ENCODE data around the gene HGD. TPM values are rescaled to one million over a fixed set of nuclear protein-coding genes. Genes with fewer than 3 reads are reported as not detected.
"Not testable (repeated sequence)": the region's sequence is repeated elsewhere in the genome, so short reads cannot be mapped to it uniquely, and the experiment has no call there.

The HGD gene
- total RNA-seq, 1 experiment from 2014 or later, result not detected

DNA sequence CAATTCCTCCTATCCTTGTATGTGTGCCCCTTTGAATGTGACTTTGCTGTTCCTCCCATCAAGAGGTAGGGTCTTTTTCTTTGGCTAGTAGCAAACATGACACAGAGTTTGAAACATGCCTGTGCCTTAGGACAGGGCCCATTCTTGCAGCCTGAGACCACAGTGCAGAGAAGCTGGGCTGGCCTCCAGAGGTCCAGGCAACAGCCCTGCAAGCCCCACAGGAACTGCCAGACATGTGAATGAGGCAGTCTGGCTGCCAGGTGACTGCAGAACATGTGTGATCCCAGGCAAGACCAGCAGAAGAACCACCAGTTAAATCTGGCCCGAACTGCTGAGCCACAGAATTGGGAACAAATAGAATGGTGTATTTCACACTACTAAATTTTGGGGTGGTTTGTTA is 1.2 kb upstream of the HGD start:
- DNase-seq (ENCODE audit: low read depth, low spot score), result no peak
- in situ Hi-C loops (cut with HindIII; ENCODE audit: low pct_unique_long_range_greater_than_20kb, low sequenced_read_pairs), result no loop called here

DNA sequence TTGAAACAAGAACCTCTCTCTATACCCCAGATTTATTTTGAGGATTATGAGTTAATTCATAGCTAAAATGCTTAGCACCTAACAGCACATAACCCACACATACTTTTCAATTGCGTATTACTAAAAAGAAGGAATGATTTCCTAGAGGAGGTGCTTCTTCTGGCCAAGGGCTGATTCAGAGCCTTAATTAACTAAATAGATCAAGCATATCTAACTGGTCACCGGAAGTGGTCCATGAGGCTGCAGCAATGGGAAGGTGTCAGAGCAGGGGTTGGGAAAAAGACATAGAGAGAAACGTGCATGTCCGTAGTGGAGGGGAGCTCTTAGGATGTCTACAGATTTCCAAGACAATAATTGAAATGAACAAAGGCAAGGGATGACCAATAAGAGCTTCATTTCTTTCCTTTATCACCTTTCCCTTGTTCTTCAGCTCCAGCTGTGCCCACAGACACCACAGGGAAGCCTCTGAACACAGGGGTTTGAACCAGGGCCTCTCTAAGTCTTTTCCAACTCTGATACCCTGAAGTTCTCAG is 467 bp downstream of the HGD start:
- in situ Hi-C loops (cut with HindIII; ENCODE audit: low pct_unique_long_range_greater_than_20kb, low sequenced_read_pairs), result no loop called here
- no peak for DNase-seq (ENCODE audit: low read depth, low spot score)

DNA sequence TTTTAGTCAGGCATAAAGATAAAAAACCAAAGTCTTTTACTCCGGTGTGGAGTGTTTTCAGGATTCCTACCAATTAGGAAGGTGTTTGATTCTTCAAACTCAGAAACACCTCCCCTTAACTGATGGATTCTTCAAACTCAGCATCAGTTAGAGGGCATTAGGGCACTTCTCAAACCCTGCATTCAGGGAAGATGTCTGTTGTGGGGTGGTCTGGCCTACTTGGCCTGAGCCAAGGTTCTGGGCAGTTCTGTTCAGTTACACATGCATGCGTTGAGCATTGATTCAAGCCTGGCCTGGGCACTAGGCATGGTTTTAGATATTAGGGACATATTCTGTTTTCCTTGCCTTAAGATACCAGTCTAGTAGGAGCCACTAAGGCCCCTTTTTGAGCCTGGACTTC is 1.0 kb downstream of the HGD start:
- no peak for DNase-seq (ENCODE audit: low read depth, low spot score)
- in situ Hi-C loops (cut with HindIII; ENCODE audit: low pct_unique_long_range_greater_than_20kb, low sequenced_read_pairs), result no loop called here

DNA sequence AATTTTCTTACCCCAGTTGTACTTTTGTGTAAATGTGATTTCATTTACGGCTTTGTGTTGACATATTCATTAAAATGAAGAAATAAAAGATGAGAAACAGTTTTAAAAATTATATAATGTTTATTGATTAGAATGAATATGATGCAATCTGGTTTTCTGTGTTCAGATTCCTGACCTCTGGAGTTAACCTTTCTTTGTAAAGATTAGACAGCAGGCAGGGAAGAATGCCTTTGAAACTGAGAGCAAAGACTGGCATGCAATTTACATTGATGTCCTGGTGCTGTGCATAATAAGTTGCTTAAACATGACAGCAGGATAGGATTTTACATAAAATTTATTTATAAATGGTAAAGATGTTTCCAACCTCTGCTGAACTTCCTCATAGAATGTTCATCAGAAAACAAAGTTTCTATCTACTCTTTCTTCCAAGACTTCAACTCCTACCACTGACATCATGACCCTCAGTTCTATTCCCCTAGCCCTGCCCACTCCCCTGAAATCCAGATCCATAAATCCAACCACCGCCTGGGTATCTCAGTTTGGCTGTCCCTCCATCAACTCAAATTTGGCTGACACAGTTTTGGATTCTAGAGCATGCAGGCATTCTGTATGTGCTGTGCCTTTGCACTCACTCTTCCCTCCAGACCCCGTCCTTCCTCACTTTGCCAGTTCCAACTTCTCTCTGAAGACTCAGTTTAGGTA is 1.7 kb downstream of the HGD start:
- in situ Hi-C loops (cut with HindIII; ENCODE audit: low pct_unique_long_range_greater_than_20kb, low sequenced_read_pairs), result no loop called here
- DNase-seq (ENCODE audit: low read depth, low spot score), result no peak

DNA sequence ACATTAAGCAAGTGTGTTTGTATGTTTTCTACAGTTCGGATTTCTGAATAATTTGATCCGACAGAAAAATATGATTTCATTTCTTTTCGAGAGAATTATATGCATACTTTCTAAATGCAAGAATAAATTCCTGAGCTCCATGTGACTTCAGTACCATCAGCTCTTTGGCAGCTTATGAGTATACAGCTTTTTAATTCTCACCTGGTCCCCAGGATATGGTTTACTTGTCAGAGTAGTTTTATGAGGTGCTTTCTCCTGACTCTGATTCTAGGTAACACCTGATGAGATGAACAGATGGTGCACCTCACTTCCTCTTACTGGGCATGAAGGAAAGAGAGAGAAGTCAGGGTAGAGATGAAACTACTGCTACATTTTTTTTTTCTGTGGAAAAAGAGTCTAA is 3.1 kb downstream of the HGD start:
- in situ Hi-C loops (cut with HindIII; ENCODE audit: low pct_unique_long_range_greater_than_20kb, low sequenced_read_pairs), result no loop called here
- no peak for DNase-seq (ENCODE audit: low read depth, low spot score)

DNA sequence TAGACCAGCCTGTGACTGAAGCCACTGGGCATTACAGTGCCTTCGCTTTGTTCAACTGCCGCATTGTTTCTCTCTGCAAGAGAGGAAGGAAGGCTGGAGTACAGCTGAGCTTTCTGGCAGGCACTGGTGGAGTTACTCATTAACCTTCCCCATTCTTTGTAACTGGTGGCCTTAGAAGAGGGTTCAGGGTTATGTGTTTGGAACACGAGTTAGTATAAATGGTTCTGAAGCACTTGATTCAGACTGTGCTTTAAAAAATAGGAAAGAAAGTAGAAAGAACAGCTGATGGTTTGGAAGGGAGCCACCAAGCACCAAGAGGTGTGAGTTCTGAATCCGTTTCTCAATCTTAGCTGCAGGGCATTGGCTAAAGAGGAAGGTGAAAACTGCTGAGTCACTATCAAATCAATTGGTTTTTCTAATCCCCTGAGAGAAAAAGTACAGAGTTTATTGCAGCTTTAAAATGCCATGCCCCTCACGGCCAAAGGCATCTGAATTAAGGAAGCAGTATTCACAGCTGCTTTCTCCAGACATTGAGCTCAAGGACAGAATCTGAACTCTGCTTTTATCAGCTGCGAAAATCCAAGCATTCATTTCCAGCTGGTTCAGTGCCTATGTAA is 3.6 kb downstream of the HGD start:
- in situ Hi-C loops (cut with HindIII; ENCODE audit: low pct_unique_long_range_greater_than_20kb, low sequenced_read_pairs), result no loop called here
- peak; percentile 71 for DNase-seq (ENCODE audit: low read depth, low spot score)

DNA sequence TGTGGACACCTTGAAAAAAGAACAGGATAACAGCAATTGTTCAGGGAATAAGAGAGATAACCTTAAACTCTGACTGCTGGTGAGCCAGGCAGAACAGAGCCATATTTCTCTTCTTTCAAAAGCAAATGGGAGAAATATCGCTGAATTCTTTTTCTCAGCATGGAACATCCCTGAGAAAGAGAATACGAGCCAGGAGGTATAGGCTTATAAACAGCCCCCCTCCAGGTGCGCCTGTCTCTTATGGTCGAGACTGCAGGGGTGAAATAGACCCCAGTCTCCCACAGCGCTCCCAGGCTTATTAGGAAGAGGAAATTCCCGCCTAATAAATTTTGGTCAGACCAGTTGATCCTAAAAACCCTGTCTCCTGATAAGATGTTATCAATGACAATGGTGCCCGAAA is 4.8 kb downstream of the HGD start:
- in situ Hi-C loops (cut with HindIII; ENCODE audit: low pct_unique_long_range_greater_than_20kb, low sequenced_read_pairs); DNase-seq (ENCODE audit: low read depth, low spot score): not testable (repeated sequence)

DNA sequence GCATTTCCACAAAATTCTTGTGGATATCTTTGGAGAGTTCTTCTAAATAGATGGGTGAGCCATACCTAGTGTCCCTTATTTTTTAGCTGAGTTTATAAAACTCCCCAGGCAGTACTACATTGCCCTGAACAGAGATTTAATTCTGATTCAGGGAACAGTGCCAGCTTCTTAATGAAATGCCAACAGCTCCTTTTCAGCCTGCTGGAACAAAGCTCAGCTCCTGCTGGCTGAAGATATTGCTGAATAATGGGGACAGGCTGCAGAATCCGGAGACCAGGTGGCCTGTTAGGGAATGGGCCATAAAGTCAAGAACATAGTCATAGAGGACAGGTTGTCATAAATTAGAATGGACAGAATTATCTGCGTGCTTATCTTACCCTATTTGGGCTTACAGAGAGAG is 8.9 kb downstream of the HGD start:
- DNase-seq (ENCODE audit: low read depth, low spot score), result no peak
- in situ Hi-C loops (cut with HindIII; ENCODE audit: low pct_unique_long_range_greater_than_20kb, low sequenced_read_pairs), result no loop called here

DNA sequence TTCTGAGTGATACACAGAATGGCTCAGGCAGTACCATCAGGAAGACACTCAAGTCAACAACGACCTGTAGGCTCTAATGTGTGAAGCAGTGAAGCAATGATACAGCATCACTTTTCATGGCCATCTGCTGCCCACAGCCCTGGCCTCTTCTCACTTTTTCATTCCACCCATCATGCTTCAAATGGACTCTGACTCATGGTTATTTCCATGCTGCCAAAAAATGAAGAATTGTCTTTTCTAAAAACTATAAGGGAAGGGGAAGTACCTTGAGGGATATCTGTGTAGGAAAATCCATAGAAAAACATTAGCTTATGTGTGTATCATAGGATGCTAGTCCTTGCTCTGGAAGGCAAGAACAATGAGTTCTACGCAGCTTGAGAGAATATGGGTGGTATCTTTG is 11.5 kb downstream of the HGD start:
- in situ Hi-C loops (cut with HindIII; ENCODE audit: low pct_unique_long_range_greater_than_20kb, low sequenced_read_pairs), result no loop called here
- DNase-seq (ENCODE audit: low read depth, low spot score), result no peak

DNA sequence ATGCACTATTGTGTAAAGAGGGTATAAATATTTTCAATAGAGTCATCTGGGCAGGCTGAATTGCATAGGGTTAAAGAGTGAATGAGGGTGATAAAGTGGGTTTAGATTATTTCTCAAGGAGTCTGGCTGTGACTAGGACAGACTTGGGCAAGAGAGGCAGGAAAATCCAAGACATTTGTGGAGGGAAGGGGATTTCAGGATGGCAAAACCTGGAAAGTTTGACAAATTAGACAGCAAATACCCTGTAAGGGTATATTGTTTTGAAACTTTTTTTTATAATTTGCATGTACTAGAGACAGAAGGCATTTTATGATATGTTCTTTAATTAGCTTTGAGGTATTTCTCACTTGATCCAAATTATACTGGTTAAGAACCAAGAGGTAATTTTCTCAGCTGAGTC is 17.1 kb downstream of the HGD start:
- in situ Hi-C loops (cut with HindIII; ENCODE audit: low pct_unique_long_range_greater_than_20kb, low sequenced_read_pairs), result no loop called here
- no peak for DNase-seq (ENCODE audit: low read depth, low spot score)

DNA sequence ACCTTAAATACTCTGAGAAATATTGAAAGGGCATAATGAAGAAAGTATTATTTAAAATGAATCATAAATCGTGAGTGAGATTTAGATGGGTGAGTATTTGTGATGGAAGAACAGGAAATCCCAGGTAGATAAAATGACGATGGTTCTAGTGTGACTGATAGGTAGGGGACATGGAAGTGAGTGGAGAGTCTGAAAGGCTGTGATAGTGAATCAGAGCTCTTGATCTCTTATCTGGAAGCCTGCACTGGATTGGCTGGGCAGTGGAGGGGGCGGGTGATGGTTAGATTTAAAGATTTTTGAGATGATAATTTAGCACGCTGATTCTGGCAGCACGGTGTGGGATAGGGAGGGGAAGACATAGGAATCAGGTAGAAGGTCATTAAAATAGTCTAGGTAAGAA is 20.1 kb downstream of the HGD start:
- in situ Hi-C loops (cut with HindIII; ENCODE audit: low pct_unique_long_range_greater_than_20kb, low sequenced_read_pairs), result no loop called here

DNA sequence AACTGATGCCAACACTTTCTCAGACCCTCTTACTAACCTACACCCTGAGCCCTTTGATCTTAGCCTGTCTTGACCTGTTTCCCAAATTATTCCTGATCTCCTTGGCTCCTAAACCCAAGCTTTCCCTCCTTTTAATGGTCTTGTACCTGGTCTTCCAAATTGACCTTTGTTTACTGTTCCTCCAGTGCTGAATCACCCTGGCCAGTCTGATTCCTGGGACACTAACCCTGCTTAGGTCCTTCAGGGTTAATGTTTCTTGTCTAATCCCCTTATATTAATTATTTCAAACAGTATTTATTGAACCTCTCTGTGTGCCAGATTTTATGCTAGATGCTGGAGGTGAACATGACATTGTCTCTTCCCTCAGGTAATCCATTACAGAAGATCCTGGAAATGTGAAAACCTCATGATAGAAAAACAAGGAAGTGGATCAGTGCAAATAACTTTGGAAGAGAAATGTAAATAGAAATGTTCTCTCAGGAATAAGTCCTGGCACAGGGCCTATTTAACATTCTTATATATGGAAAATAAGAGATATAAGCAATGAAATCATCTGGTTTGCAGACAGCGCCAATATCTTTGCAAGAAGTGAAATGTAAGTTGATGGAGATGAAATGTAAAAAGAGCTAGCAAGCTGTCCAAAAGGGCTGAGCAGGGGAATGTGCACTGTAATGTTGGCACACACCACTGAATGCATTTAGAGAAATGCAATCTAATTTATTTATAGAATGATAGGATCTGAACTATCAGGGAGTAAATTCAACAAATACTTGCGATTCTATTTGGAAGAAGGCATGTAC is 20.7 kb downstream of the HGD start:
- in situ Hi-C loops (cut with HindIII; ENCODE audit: low pct_unique_long_range_greater_than_20kb, low sequenced_read_pairs), result no loop called here
- DNase-seq (ENCODE audit: low read depth, low spot score), result no peak

More for the DNA sequence above, 20.1 kb downstream of the HGD start:
- DNase-seq (ENCODE audit: low read depth, low spot score), result no peak

DNA sequence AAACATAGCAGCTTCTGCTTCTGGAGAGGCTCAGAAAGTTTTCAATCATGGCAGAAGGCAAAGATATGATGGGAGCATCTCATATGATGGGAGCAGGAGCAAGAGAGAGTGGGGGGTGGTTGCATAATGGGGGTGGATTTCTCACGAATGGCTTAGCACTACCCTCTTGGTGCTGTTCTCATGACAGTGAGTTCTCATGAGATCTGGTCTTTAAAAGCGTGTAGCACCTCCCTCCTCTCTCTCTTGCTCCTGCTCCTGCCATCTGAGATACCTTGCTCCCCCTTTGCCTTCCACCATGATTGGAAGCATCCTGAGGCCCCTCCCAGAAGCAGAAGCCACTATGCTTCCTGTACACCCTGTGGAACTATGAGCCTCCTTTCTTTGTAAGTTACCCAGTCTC is 22.2 kb downstream of the HGD start:
- in situ Hi-C loops (cut with HindIII; ENCODE audit: low pct_unique_long_range_greater_than_20kb, low sequenced_read_pairs), result no loop called here

DNA sequence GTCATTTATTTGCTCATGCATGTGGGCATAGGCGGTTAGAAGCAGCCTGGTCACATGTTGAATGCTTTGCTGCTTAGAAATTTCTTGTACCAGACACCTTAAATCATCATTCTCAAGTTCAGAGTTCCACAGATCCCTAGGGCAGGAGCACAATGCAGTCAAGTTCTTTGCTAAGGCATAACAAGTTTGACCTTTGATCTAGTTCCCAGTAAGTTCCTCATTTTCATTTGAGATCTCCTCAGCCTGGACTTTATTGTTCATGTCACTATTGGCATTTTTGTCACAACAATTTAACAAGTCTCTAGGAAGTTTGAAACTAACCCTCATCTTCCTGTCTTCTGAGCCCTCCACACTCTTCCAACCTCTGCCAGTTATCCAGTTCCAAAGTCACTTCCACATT is 22.8 kb downstream of the HGD start:
- DNase-seq (ENCODE audit: low read depth, low spot score), result no peak
- in situ Hi-C loops (cut with HindIII; ENCODE audit: low pct_unique_long_range_greater_than_20kb, low sequenced_read_pairs), result no loop called here

More for the DNA sequence above, 22.2 kb downstream of the HGD start:
- DNase-seq (ENCODE audit: low read depth, low spot score), result no peak

DNA sequence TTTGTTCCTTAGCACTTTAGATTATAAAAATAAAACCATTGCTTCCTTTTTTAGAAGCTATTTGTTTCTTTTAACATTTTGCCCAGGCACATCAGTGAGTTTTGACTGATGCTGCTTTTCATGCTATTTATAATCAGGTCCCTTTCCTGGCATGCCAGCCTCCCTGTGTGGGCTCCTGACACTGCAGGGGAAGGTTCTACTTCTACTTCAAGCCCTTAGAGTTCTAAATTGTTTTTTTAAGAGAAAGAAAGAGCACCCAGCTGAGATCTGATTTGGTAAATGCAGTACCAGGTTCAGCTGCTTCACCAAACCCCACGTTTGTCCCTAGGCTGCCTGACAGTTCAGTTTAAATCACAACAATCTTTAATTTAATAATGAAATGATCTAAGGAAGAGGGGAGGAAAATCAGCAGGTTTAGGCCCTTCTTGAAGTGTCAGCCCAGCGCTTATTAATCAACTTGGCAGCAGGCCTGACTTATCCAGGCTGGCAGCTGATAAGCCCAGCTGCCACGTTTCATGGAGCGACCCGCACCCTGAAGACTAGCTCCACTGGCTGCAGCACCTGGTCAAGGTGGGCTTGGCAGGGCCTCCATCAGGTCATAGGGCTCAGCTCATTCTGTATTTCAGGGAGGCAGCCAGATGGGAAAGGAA is 29.0 kb downstream of the HGD start:
- DNase-seq (ENCODE audit: low read depth, low spot score), result no peak
- in situ Hi-C loops (cut with HindIII; ENCODE audit: low pct_unique_long_range_greater_than_20kb, low sequenced_read_pairs), result no loop called here

DNA sequence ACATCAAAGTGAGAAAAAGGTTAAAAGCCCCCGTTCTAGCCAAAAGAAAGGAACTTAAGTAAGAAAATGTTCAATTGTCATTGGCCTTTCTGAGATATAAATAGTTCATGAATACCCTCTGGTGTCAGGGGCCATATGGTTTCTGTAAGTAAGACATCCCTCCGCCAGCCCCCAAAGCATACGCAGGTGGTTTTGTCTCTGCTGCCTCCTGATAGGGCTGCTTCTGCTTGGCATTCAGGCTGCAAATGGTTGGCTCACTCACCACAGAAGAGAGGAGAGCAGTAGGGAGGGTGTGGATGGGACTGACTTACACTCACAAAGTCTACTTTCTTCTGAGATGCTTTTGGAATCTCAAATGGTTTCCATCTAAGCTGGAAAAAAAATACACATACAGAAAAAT is 29.8 kb downstream of the HGD start:
- DNase-seq (ENCODE audit: low read depth, low spot score), result no peak
- in situ Hi-C loops (cut with HindIII; ENCODE audit: low pct_unique_long_range_greater_than_20kb, low sequenced_read_pairs), result no loop called here

DNA sequence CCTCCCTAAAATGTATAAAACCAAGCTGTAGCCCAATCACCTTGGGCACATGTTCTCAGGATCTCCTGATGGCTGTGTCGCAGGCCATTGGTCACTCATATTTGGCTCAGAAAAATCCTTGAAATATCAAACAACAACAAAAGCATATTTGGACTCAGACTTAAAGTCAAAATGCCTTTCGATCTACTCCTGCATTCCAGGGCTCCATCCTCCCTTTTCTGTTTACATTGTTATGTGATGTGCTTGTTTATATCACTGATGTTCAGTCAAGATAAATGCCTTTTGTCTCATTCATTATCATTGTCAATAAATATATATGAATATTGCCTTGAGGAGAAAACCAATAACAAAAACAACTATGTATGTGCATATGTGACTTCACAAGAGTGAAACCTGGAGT is 31.7 kb downstream of the HGD start:
- in situ Hi-C loops (cut with HindIII; ENCODE audit: low pct_unique_long_range_greater_than_20kb, low sequenced_read_pairs), result no loop called here
- no peak for DNase-seq (ENCODE audit: low read depth, low spot score)

DNA sequence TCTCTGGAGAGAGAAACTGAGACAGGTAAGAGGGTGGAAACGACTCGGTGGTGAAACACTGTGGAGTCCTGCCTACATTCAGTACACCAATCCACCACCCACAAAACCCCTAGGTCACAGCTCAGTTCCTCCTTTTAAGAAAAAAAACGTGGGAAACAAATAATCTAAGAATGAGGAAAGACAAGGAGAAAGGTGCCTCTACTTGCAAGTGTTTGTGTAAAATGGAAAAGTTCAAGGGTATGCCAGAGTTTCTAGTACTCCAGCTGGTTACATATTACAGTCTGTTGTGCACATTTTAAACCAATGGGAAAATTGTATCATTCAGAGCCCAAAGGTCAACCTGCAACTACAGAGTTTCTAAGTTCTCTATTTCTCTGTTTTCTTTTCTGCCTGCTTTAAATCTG is 32.2 kb downstream of the HGD start:
- DNase-seq (ENCODE audit: low read depth, low spot score), result no peak
- in situ Hi-C loops (cut with HindIII; ENCODE audit: low pct_unique_long_range_greater_than_20kb, low sequenced_read_pairs), result no loop called here
